Stomach (tissue), 4 donors: Measurements from ENCODE around the gene SLC13A2.

Experiments used
- CTCF ChIP-seq, 7 experiments: fragments of 450-650 bp in 4 of 7; fragments of 200-600 bp in 3 of 7; sonication (generic) in 3 of 7; IDR thresholded peaks; one replicate each; pipeline ENCODE4 v1.5.1; 2016 to 2019; ENCODE audit warnings: antibody characterized with exemption in 7 of 7, control low read depth in 2 of 7, mild to moderate bottlenecking in 1 of 7
- POLR2A ChIP-seq, 4 donors: fragments of 450-650 bp; IDR thresholded peaks; one replicate each; pipeline ENCODE4 v1.6.1; 2016; ENCODE audit warnings: antibody characterized with exemption in 4 of 4, control low read depth in 2 of 4, mild to moderate bottlenecking in 1 of 4, moderate library complexity in 1 of 4
- POLR2AphosphoS5 ChIP-seq, 3 donors: sonication (generic); formaldehyde crosslinking; IDR thresholded peaks; one replicate each; pipeline ENCODE4 v1.6.1; 2016; ENCODE audit warnings: antibody characterized with exemption in 3 of 3

GRCh38 chr17:28473542-28473941, at the start of gene SLC13A2:
- TF ChIP-seq POLR2AphosphoS5 (IDR thresholded peaks at IDR 0.05) (no peak), POLR2A (IDR thresholded peaks at IDR 0.05) (no peak), CTCF (IDR thresholded peaks at IDR 0.05) (peak in 3 of 7 experiments; percentile 3 to 37 (median 11))
